Thoracic aorta (tissue), 2 donors: ENCODE measurements around the gene PPP1R1A. TPM values are rescaled to one million over a fixed set of nuclear protein-coding genes. Genes with fewer than 3 reads are reported as not detected.

Source experiments
- ATAC-seq: fragments of 150-250 bp; one replicate; pipeline ENCODE4 v1.8.0; 2017; ENCODE audit warnings: low read depth; ENCODE audit not compliant: insufficient number of reproducible peaks, low FRiP score
- DNase-seq: peaks from one replicate; pipeline ENCODE4 v3.0.0-alpha.2; 2020; ENCODE audit warnings: low spot score
- H3K27ac ChIP-seq, 2 donors: fragments of 200-600 bp; sonication (generic); 1 replicate in 1 of 2; 2 replicates in 1 of 2; pipeline ENCODE4 v1.5.1; 2016; ENCODE audit warnings: mild to moderate bottlenecking in 2 of 2, moderate library complexity in 2 of 2
- H3K27me3 ChIP-seq: fragments of 200-600 bp; sonication (generic); replicated peaks from 2 replicates; pipeline ENCODE4 v1.6.0; 2016; ENCODE audit warnings: mild to moderate bottlenecking; ENCODE audit not compliant: insufficient read depth
- H3K36me3 ChIP-seq: fragments of 200-600 bp; sonication (generic); one replicate; pipeline ENCODE4 v1.5.1; 2016
- H3K4me1 ChIP-seq, 2 donors: fragments of 200-600 bp; sonication (generic); 1 replicate in 1 of 2; 2 replicates in 1 of 2; pipeline versions ENCODE4 v1.5.1 to v1.6.0; 2016; ENCODE audit warnings: low read depth in 2 of 2, mild to moderate bottlenecking in 1 of 2; ENCODE audit not compliant: control insufficient read depth in 1 of 2
- H3K4me3 ChIP-seq: fragments of 200-600 bp; sonication (generic); 2 replicates; pipeline ENCODE4 v1.5.1; 2016; ENCODE audit warnings: mild to moderate bottlenecking
- H3K9me3 ChIP-seq: fragments of 200-600 bp; sonication (generic); 2 replicates; pipeline ENCODE4 v1.5.1; 2016
- total RNA-seq, 2 donors: library from RNA; depleted of rRNA; stranded (reverse); fragments of >200 nt; gene quantifications; one replicate each; pipeline versions ENCODE4 v1.1.0 to v1.2.3, GENCODE V29; 2016
- TF ChIP-seq, protein P1 (sequence below): fragments of 200-600 bp; sonication (generic); IDR thresholded peaks from one replicate; pipeline ENCODE4 v1.5.1; 2019; ENCODE audit warnings: antibody characterized with exemption

Gene PPP1R1A
- total RNA-seq, 2 donors from 2014 or later = 3.3 to 10.3 TPM

- no peak for ATAC-seq
- H3K27me3 ChIP-seq = no peaks in the 10 kb centered on the region
- TF ChIP-seq, protein P1, sequence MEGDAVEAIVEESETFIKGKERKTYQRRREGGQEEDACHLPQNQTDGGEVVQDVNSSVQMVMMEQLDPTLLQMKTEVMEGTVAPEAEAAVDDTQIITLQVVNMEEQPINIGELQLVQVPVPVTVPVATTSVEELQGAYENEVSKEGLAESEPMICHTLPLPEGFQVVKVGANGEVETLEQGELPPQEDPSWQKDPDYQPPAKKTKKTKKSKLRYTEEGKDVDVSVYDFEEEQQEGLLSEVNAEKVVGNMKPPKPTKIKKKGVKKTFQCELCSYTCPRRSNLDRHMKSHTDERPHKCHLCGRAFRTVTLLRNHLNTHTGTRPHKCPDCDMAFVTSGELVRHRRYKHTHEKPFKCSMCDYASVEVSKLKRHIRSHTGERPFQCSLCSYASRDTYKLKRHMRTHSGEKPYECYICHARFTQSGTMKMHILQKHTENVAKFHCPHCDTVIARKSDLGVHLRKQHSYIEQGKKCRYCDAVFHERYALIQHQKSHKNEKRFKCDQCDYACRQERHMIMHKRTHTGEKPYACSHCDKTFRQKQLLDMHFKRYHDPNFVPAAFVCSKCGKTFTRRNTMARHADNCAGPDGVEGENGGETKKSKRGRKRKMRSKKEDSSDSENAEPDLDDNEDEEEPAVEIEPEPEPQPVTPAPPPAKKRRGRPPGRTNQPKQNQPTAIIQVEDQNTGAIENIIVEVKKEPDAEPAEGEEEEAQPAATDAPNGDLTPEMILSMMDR = no peak
Measured at GRCh38 chr12:54628186-54628846, 39.9 kb upstream of the PPP1R1A start.

DNA sequence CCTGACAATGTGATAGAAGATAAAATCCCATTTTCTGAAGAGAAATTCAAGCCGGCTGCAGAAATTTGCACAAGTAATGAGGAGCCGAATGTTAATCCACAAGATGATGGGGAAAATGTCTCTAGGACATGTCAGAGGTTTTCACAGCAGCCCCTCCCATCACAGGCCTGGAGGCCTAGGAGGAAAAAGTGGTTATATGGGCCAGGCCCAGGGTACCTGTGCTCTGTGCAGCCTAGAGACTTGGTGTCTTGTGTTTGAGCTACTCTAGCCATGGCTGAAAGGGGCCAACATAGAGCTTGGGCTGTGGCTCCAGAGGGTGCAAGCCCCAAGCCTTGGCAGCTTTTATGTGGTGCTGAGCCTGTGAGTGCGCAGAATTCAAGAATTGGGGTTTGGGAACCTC, 38.8 kb upstream of the PPP1R1A start:
- Histone ChIP-seq H3K4me3 (no peak overlapping the region), H3K27me3 (no peaks in the 10 kb centered on the region), H3K4me1 (no peaks in the 10 kb centered on the region), H3K9me3 (no peaks in the 10 kb centered on the region), H3K27ac (no peak overlapping the region), H3K36me3 (no peaks in the 10 kb centered on the region)
- TF ChIP-seq, protein P1 = no peak
- DNase-seq (no peak), ATAC-seq (no peak)

More at GRCh38 chr12:54628186-54628846, 39.9 kb upstream of the PPP1R1A start:
- no peaks in the 10 kb centered on the region for H3K4me1 ChIP-seq
- H3K36me3 ChIP-seq = no peaks in the 10 kb centered on the region
- H3K4me3 ChIP-seq = no peak overlapping the region
- no peaks in the 10 kb centered on the region for H3K9me3 ChIP-seq
- no peak overlapping the region for H3K27ac ChIP-seq
- no peak for DNase-seq

- no peak overlapping the region for H3K4me3 ChIP-seq
- DNase-seq (no peak), ATAC-seq (no peak)
- no peak overlapping the region for H3K27ac ChIP-seq
- H3K36me3 ChIP-seq = no peaks in the 10 kb centered on the region
- H3K4me1 ChIP-seq = no peaks in the 10 kb centered on the region
- H3K9me3 ChIP-seq = no peaks in the 10 kb centered on the region
- no peaks in the 10 kb centered on the region for H3K27me3 ChIP-seq
- TF ChIP-seq, protein P1 = no peak
Measured at GRCh38 chr12:54625598-54625997, 37.1 kb upstream of the PPP1R1A start.

DNA sequence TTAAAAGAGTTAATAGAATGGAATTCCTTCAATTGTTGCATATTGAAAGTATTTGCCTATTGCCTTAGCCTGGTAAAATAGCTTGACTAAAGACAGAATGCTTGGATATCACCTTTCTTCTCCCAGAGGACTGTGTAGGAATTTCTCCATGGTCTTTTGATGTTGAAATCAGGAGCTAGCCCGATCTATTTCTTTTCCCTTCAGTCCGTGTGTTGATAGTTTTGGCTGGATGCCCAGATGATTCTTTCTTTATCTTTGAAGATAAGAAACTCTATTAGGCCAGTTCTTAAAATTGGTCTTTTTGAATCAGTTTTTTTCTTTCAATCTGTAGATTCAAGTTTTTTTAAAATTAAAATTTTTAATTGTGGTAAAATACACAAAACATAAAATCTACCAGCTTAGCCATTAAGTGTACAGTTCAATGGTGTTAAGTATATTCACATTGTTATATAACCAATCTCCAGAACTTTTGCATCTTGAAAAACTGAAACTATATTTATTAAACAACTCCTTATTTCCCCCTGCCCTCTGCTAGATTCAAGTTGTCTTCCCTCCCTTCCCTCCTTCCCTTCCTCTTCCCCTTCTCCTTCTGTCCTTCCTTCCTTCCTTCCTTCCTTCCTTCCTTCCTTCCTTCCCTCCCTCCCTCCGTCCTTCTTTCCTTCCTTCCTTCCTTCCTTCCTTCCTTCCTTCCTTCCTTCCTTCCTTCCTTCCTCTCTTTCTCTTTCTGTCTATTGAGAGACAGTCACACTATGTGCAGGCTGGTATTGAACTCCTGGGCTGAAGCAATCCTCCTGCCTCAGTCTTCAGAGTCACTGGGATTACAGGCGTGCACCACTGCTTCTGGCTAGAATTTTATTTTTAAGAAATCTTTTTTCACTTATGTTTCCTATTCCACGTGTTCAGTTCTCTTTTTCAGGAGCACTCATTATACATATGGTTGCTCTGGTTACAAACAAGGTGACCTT, 36.1 kb upstream of the PPP1R1A start:
- DNase-seq (no peak), ATAC-seq (no peak)
- Histone ChIP-seq H3K36me3 (no peaks in the 10 kb centered on the region), H3K4me1 (no peaks in the 10 kb centered on the region), H3K4me3 (no peak overlapping the region), H3K9me3 (no peaks in the 10 kb centered on the region), H3K27me3 (no peaks in the 10 kb centered on the region), H3K27ac (no peak overlapping the region)
- TF ChIP-seq, protein P1 = no peak

DNA sequence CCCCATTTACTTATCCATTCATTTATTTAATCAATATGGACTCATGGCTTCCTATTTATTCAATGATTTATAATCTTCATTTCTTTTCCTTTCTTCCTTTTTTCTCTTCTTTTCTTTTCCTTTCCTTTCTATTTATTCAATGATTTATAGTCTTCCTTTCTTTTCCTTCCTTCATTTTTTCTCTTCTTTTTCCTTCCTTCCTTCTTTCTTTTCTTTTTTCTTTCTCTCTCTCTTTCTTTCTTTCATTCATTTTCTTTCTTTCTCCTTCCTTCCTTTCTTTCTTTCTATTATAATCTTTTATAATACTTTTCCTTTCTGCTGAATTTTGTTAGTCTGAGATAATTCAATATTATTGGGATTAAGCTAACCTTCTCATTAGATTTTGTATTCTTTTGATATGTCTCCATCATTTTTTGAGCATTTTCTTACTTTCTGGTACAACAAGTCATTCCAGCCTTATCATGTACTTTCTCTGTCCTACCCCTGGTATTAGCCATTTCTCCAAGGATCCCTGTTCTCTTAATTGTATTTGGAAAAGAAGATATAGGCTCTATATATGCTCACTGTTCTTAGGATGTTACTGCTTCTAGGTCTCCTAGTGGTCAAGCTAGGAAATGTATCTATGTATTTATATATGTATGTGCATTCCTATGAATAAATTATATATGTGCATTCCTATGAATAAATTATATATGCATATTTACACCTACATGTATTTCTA, 34.2 kb upstream of the PPP1R1A start:
- Histone ChIP-seq H3K4me1 (peaks cover 3 to 6% of the 10 kb centered on the region in 2 donors), H3K27me3 (no peaks in the 10 kb centered on the region), H3K9me3 (no peaks in the 10 kb centered on the region), H3K27ac (no peak overlapping the region), H3K4me3 (no peak overlapping the region), H3K36me3 (no peaks in the 10 kb centered on the region)
- no peak for ATAC-seq
- TF ChIP-seq, protein P1 = no peak
- DNase-seq = no peak
